HG03354 (cell line): ENCODE data around the gene MRPS22.

Experiments
- ATAC-seq: cut with Tn5 transposase; IDR thresholded peaks from one replicate; pipeline ENCODE4 v1.9.1; 2021; ENCODE audit warnings: mild to moderate bottlenecking; ENCODE audit not compliant: unreplicated experiment, poor library complexity, severe bottlenecking

Gene MRPS22

DNA sequence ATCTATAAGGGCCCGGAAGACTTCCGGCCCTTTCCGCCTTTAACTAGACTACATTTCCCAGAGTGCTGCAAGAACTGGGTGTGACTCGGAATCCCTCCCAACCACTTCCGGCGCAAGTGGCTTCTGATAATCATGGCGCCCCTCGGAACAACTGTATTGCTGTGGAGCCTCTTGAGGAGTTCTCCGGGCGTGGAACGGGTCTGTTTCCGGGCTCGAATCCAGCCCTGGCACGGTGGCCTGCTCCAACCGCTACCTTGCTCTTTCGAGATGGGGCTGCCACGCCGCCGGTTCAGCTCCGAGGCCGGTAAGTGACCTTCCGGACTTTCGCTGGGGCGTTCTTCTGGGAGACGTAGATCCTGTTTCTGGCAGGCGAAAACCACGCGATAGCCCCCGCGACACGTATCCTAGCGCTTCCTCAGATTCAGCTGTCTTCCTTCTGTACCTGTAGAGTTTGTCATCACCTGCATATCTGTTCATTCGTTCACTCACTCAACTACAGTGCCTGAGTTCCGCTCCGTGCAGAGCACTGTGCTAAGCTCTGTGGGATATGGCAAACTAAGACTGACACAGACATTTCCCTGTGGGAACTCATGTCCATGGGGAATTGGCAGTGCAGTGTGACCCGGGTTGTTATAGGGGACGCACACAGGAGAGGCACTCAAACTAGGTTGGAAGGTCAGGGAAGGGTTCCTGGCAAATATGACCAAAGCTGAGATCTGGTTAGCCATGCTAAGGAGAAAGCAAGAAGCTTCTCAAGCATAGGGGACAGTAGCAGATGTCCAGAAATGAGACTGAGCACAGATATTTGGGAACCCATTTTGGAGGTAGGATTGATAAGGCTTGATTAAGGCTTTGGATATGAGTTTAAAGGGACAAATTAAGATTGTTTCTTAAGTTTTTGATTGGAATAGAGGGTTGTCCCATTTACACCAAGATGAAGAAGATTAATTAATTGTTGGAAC, at the start of gene MRPS22:
MRPS22 (plus strand) TSS at position 126 of the 962 bp plus-strand sequence; CDS start at position 133, 7 bp downstream.
- ATAC-seq: peak; percentile 99

DNA sequence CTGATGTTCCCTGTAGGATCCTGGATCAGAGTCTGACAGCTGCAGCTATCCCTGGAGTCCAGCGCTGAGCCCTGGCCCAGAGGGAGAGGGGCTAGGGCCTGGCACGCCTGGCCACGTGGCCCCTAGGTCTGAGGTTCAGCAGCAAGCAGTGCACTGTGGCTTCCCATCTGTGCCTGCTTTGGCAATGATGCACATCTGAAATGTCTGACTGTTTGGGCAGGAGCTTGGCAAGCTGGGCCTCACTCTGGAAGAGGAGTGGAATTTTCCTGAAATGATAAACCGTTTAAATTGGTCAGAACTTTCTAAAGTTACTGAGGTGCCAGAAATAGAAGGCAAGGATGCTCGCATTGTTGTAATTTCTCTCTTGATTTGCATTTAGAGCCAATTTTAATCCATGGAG, 48.8 kb upstream of the MRPS22 start:
- no peak for ATAC-seq

DNA sequence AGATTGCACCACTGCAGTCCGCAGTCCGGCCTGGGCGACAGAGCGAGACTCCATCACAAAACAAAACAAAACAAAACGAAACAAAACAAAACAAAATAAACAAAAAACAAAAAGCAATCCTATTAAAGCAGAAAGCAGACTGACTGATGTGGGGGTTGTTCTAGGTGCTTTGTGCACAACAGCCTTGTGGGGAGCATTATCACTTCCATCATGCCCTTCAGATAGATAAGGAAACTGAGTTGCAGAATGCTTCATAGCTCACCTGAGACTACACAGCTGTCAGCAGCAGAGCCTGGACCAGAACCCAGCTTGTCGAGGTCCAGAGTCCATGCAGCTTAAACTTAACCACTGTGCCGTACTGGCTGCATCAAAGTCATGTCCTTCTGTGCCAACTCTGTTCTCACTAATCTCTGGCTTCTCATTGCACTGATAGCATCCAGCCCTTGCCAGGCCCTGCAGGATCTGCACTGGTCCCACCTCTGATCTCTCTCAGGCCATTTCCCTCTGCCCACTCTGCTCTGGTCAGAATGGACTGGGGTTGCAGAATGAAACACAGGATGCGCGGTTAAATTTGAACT, 47.6 kb upstream of the MRPS22 start:
- no peak for ATAC-seq

DNA sequence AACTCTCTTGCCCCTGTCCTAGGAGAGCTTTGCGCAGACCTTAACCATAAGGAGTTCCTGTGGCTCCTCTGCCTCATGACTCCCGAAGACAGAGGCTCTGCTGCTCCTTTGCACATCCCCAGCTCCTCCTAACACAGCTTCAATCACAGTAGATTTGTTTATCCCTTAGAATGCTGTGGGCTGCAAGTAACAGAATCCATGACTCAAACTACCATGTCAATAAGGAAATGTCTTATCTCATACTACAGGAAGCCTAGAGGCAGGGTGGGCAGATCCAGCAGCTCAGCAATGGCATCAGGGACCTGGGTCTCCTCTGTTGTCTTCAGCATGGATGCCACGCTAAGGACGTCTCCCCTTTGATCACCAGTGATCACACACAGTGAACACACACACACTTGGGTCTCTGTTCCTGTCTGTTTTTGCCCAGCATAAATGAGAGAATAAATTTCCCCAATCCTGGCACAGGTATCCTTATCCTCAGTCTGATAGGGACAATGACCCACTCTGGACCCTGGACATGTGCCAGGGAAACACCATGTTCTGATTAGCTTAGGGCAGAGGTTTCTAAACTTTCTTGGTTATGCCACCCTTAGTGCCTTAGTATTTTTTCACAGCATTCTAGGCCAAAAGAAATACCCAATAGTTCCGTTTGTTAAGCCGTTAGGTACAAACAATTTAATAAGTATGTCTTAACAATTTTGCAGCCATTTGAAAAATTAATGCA, 46.1 kb upstream of the MRPS22 start:
- ATAC-seq: no peak

DNA sequence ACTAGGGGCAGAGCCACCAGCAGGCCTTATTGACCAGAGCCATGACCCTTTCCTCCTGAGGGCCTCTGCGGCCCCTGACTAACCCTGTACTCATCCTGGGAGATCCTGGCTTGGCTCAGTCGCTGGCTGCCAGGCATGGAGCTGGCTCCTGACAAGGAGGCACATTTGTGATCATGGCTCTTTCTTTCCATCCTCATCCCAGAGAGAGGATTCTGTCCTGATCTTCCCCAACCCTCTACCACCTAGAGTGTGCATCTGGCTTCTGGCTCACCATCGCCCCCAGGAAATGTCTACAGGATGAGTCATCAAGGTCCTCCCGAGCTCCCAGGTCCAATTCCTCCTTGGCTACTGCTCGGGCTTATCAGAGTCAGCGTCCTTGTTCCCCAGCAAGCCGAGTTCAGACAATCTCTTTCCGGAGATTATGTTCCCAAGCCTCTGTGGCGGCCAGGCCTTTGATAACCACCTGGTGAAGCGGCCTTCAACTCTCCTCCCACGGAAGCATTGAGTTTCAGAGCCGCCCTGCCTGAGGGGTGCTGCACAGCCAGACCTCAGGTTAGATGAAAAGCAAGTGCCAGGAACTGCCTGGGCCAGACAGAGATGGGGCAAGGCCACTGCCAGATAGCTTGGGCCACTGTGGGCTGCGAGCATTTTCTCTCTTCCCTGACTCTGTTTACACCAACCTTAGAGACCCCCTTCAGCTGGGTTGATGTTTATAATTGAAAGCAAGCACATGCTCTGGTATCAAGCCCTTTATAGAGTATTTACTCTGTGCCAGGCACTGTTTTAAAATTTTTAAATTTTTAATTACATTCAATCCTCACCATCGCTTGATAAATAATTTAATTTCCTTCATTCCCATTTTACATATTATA, 44.3 kb upstream of the MRPS22 start:
- ATAC-seq: no peak

DNA sequence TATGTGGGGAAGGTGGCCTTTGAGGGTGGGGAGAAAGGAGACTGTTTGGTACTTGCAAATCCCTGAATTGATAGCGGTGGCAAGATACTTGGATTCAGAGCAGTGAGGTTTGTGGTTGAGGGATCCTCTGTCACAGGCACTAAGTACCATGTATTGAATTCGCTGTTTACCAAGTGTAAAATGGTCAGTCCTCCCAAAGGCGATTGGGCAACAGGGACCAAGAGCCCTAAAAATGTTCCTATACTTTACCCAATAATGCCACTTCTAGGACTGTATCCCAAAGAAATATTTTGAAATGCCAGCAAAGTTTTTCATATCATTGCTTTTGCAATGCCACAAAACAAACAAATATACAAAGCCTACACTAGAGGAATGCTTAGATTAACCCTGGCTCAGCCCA, 43.4 kb upstream of the MRPS22 start:
- no peak for ATAC-seq

DNA sequence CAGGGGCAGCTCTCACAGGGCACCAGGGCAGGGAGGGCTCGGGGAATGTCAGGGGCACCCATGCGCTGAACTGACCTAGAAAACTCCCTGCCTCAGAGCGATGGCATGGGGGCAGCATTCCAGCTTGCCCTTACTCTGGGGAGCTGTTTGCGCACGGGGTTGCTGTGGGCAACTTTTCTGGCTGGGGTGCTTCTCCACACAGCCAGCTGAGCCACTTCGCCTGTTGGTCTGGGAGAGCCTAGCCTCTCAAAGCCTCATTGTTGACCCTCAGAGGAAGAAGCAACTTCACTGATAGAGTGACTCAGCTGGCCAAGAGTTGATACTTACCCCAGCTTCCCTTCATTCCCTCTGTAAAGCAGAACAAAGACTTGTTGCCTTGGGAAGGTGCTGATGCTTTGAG, 42.6 kb upstream of the MRPS22 start:
- ATAC-seq: no peak

DNA sequence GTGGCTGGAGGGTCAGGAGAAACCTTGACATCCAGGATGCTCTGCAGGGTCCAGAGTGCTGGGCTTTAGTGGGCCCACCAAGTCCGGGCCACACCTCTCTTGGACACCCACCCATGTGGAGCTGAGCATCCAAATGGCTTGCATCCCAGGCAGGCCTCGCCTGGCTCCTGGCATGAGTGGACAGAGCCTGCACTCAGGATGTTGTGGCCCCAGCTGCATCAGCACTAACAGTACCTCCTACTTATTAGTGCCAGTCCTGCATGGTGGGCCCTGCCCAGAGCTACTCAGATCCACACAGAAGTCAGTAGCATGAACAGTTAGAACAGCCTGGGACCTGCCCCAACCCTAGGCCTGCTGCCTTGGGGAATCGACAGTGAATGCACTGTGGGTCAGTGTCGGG, 42.2 kb upstream of the MRPS22 start:
- ATAC-seq: no peak

DNA sequence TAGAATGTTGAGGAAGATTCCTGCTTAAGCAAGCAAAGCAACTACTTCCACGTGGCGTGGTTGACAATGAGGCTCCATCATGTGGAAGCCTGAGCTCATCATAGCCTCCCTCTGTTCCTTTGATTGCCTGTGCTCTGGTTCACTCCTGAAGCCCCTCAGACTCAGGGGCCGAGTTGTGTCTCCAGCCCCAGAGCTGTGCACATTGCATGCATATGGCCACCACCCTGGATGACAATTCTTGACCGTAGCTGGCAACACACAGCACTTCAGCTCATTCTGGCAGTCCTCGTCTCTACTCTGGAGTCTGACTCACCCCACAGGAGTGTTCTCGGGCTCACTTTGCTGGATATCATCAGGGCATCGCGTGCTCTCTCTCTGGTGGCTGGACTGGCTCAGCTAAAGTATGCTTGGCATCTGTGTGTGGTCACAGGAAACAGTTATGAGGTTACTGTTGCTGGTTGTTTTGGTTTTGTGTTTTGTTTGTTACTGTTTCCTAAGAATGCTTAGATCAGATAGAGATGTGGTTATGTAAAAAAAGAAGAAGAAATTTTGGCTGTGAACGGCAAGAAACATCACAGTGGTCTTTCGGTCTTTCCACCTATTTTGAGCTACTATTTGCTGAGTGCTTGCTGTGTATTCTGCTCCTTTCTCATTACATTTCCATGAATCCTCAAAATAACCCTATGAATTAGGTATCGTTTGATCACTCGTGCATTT, 41.6 kb upstream of the MRPS22 start:
- ATAC-seq: no peak

DNA sequence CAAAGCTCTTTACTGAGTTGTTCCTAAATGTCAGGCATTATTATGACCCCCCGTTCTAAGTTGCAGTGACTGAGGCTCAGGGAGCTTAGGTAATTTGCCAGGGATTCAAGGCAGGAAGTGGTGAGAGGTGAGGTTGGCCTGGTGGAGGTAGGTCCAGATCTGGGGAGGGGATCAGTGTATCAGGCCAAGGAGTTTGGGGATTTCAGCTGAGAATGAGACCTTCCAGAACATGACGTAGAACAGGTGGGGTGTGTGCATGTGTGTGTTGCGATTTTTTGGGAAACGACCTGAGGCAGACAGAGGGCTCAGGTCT, 41.1 kb upstream of the MRPS22 start:
- ATAC-seq: no peak

DNA sequence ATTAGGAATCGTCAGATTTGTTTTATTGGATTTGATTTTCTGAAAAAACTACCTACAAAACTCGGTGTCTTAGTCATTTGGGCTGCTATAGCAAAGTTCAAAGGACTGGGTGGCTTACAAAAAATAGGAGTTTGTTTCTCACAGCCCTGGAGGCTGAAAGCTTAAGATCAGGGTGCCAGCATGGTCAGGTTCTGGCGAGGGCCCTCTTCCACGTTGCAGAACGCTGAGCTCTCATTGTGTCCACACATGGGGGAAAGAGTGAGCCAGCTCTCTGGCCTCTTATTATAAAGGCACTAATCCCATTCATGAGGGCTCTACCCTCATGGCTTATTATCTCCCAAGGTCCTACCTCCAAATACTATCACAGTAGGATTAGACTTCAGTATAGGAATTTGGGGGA, 40.6 kb upstream of the MRPS22 start:
- ATAC-seq: no peak

DNA sequence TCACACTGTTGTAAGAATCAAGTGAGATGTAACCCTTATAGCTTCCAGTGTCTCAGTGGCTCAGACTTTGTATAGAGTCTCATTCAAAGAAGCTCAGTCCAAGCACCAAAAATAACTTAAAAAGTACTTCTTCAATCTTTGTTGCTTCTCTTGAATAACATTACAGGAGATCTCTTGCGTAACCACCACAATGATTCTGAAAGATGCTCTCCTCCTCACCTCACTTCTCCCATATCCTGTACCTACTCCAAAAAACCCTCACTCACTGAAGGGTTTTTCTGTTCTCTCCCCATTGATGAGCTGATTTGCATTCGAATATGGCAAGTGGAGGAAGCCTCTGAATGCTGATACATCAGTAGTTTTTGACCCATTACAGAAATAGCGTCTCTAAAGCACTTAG, 39.4 kb upstream of the MRPS22 start:
- no peak for ATAC-seq

DNA sequence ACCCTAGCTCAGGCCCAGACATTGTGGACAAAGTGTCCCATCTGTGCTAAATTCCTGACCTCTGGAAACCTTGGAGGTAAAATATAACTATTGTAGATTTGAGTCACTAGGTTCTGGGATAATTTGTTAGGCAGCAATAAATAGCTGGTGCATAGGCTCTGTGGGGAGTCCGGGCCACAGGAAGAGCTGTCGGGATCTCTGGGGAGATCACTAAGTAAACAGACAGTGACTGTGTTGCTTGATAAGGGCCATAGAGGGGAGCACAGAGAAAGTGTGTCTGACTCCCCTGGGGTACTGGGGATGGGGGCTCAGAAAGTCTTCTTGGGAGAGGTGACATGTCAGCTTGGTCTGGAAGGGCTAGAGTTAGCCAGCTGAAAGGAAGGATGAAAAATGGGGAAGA, 37.7 kb upstream of the MRPS22 start:
- ATAC-seq: no peak

DNA sequence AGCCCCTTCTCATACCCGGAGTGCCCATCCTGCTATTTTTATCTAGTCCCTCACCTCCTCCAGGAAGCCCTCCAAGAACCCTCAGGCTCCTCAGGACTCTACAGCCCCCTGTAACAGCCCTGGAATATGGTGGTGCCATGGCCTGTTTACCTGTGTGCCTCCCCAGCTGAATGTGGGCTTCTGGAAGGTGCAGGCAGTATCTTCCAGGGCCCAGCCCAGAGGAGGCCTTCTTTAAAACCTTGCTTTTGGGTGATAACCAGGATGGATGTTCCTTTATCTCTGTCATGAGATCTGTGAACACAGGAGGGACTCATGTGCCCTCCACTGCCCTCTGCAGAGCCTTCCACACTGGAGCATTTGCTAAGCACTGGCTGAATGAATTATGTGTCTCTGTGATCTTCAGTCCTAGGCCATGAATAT, 36.7 kb upstream of the MRPS22 start:
- no peak for ATAC-seq

DNA sequence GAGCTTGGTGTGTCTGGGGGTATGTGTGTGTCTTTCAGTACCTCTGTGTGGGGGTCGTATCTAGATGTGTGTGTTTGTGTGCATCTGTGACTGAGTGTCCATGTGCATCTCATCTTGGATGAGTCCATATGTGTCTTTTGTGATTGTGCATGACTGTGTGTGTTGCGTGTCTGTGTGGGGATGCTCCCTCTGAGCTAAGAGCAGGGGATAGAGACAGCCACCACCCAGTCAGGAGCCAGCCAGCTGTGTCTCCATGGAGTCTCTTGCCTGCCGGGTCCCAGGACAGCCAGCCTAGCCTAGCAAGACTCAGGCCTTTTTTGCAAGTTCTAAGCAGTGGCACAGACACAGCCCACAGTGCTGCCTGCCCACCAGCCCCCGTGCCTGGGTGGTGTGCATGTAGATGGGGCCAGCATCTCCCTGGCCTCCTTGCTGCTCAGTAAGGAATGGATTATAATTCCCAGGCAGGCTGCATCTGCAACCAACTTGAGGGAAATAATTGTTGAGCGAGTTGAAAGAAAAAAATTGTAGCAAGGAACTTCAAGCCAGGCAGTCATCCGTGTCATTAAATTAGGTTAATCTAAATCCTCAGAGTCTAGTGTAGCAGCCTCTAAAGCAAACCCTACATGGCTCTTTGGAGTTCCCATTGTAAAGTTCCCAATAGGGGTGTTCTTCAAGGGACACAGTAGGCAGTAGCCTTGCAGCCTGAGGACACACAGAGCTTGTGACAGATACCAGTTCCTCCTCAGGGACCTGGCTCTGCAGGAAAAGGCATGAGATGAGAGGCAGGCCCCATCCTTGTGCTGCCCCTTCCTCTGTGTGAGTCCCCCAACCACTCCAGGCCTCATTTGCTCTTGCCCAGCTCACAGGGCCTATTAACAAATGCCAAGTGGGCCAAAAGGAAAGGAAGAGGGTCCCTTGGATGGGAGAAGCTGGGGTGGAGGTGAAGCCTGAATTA, 35.9 kb upstream of the MRPS22 start:
- no peak for ATAC-seq

DNA sequence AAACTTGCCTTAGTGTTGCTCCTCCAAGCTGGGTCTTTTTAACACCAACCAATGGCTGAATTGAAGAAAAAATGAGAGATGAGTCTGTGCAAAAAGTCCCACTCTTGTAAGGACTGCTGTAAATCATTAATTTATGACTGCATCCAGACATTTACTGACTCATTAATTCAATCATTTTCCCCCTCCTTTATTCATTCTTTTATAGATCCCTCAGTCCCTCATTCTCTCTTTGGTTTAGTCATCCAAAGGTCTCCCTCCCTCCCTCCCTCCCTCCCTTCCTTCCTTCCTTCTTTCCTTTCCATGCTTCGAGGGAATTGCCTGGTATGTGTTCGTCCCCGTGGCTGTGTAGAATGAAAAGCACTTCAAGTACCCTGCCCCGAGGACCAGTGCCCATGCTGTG, 35.3 kb upstream of the MRPS22 start:
- ATAC-seq: no peak

DNA sequence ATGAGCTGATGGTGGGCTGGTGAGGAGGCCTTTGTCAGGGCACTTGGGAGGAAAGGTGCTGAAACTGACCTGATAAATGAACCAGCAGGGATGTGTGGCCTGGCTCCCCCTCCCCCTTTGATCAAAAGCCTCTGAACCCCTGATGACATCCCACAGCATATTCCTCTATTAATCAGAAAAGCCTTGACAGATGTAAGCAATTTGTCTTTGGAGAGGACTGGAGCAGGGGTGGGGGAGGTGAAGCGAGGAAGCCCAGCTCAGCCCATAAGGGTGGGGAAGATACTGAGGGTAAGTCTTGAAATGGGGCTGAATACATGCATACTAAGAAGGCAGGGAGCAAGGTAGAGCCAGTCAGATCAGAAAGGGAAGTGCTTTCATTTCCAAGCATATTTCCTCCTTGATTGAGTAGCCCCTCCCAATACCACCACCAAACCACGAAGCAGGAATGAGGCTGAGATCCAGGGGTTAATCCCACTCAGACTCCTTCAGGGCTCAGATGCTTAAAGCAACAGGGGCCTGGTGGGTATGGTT, 34.7 kb upstream of the MRPS22 start:
- ATAC-seq: no peak

DNA sequence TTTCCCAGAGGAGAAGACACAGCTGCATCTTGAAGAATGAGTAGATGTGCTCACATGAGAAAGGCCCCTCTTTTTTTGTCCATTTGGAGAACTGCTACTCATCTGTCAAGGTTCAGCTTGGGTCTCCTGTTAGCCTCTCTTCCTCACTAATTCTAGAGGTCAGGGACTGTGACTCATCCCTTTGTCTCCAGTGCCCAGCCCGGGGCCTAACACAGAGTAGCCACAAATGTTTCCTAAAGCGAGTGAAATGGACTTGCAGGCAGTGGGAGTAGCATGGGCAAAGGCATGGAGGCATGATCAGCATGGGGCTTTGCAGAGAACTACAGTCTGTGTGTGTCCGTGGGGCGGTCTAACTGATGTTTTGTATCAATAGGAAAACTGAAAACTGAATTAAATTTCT, 33.9 kb upstream of the MRPS22 start:
- no peak for ATAC-seq
